Fibroblast of skin of left quadriceps (primary cell): Measurements from ENCODE around the gene RASSF7.

Experiments
- DNase-seq, 2 experiments: peaks; one replicate each; pipeline ENCODE4 v3.0.0-alpha.2; 2013; ENCODE audit warnings: low read depth in 2 of 2

RASSF7 gene

GRCh38 chr11:586376-587316, 25.9 kb downstream of the RASSF7 start:
- no peak for DNase-seq

- no peak for DNase-seq
Measured at GRCh38 chr11:587546-587945, 26.8 kb downstream of the RASSF7 start.

DNA sequence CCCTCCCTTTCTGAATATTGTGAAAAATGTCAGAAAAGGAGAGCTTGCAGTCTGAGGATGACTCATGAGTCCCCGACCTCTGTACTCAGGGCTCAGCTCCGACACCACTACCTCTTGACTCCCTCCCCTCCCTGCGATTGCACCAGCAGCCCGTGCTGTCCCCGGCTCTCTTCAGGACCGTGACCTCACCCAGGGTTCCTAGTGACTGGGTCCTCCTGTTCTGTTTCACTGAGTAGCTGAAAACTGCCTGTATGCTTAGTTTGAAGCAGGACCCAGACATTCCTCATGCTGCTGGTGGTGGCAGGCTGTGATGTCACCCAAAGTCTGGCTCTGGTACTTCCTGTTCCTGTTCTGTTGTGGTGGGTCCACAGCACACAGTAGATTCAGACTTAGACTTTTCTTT, 27.2 kb downstream of the RASSF7 start:
- DNase-seq = no peak

- no peak for DNase-seq
Measured at GRCh38 chr11:589798-590197, 29.0 kb downstream of the RASSF7 start.

DNA sequence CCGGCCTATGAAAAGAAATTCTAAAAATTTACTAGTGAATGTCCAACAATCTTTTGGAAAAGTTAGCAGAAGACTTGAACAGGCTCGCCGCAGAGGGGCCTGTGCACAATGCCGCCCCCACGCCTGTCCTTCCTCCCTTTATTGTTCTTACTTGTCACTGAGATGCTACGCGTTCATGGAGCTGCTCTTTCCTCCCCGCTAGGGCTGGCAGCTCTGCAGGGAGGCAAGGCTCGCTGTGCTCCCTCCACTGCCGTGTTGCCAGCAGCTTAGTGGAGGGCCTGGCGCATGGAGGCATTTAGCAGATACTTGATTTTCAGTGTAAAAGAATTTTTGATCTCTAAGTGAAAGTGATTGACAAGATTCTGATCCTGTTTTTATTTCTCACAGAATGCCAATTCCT, 30.2 kb downstream of the RASSF7 start:
- no peak for DNase-seq

DNA sequence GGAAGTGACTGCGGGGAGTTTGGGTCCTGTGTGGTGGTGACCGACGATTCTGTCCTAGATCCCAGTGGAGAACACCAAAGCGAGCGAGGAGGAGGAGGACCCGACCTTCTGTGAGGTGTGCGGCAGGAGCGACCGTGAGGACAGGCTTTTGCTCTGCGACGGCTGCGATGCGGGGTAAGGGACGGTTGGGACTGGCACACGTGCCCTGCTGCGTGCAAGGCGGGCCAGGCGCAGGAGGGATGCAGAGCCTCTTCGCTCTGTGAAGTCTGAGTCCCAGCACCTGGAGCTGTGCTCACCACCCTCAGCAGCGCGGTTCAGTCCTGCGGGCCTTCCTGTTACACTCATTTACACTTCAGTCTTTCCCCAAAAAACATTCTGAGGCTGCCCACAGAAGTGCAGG, 31.7 kb downstream of the RASSF7 start:
- no peak for DNase-seq

GRCh38 chr11:592918-593317, 32.1 kb downstream of the RASSF7 start:
- DNase-seq = no peak

- no peak for DNase-seq
Measured at GRCh38 chr11:593347-593746, 32.6 kb downstream of the RASSF7 start.

GRCh38 chr11:595400-595799, 34.6 kb downstream of the RASSF7 start:
- DNase-seq = no peak

GRCh38 chr11:596374-596773, 35.6 kb downstream of the RASSF7 start:
- DNase-seq = no peak

- no peak for DNase-seq
Measured at GRCh38 chr11:597166-597725, 36.5 kb downstream of the RASSF7 start.

DNA sequence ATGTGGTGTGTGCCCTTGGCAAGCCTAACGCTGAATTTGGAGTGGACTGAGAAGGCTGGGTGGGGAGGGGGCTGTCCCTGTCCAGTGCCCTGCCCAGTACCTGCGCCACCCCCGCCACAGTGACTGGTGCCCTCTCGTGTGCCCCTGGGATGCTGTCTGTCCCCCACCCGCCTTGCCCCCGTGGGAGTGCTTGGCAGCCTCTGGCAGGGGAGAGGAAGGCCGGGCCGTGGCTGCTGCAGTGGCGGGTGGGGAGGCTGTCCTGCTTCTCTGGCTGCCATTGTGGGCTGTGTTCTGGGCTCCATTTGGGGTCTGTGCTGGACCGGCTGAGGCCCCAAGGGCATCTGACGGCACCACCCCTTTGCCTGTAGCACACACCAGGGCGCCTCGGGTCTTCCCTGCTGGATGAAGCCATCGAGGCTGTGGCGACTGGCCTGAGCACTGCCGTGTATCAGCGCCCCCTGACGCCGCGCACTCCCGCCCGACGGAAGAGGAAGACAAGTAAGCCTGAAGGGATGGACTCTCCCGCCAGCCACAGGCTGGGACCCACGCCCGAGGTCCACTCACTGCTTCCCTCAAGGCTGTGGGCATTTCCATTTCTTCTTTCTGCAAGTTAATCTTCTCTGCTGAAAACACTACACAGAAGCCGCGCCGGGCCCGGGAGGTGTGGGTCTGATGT, 37.4 kb downstream of the RASSF7 start:
- no peak for DNase-seq

DNA sequence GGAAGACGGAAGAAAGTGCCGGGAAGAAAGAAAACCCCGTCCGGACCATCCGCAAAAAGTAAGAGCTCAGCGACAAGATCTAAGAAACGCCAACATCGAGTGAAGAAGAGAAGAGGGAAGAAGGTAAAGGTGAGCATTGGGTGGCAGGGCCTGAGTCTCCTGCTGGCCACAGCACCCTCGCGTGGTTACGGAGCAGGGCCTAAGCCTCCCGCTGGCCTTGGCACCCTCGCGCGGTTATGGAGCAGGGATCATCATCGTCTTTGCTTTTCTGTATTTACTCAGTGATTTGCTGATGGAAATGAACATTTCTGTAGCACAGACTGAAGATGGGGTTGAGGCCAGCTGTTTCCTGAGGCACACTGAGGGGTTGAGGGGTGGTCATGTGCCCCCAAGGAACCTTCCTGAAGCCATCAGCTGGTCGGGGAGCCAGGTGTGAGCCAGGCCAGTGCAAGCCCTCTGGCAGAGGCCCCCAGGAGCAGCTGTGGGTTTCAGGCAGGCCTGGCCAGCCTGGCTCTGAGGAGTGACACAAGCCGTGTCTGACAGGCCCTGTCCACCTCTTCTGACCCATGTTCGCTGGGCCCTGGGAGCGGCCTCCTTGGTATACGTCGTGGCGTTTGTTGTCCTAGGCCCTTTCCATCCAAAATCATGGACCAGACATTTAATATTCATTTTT, 40.9 kb downstream of the RASSF7 start:
- DNase-seq = no peak

- DNase-seq = no peak
Measured at GRCh38 chr11:603154-603553, 42.4 kb downstream of the RASSF7 start.

DNA sequence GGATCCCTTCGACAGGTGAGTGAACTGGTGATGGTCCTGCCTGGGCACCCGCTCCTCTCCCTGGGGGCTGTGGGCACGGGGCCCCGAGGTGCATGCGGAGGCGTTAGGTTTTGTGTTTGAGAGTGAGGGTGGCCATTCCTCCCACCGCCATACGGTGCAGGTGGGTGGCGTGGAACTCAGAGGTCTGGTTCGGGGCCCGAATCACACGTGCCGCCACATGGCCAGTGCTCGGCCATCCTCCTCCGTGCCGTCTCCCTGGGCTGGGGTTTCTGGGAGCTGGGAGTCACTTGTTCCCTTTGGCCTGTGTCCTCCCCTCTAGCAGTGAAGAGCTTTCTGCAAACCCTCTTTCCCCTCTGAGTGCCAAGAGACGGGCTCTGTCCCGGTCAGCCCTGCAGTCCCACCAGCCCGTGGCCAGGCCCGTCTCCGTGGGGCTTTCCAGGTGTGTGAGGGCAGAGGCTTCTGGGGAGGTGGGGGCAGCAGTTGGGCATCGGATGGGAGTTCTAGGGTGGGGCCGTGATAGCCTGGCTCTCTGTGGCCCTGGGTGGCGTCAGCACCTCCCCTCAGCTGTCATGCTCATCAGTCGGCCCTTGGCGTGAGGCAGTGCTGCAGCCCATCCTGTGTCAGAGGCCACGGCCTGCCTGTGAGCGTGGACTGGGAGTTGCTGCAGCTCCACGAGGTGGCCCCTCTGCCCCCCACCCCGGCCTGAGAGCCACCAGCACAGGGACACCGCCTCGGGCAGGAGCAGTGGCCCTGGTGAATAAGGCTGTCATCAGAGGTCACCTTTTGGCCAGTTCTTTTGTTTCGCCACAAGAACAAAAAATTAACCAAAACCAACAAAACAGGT, 44.7 kb downstream of the RASSF7 start:
- DNase-seq = no peak

- no peak for DNase-seq
Measured at GRCh38 chr11:606245-606644, 45.5 kb downstream of the RASSF7 start.

DNA sequence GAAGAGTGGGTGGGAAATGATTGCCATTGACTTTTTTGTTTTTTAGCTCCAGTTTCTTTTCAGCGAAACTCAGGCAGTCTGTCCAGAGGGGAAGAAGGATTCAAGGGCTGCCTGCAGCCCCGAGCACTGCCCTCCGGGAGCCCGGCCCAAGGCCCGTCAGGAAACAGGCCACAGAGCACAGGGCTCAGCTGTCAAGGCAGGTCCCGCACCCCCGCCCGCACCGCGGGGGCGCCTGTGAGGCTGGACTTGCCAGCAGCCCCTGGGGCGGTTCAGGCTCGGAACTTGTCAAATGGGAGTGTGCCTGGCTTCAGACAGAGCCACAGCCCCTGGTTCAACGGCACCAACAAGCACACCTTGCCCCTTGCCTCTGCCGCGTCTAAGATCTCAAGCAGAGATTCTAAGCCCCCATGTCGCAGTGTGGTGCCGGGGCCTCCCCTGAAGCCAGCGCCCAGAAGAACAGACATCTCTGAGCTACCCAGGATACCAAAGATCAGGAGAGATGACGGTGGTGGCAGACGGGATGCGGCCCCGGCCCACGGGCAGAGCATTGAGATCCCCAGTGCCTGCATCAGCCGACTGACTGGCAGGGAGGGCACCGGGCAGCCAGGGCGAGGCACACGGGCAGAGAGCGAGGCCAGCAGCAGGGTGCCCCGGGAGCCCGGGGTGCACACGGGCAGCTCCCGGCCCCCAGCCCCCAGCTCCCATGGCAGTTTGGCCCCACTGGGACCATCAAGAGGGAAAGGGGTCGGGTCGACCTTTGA, 46.4 kb downstream of the RASSF7 start:
- DNase-seq = no peak

DNA sequence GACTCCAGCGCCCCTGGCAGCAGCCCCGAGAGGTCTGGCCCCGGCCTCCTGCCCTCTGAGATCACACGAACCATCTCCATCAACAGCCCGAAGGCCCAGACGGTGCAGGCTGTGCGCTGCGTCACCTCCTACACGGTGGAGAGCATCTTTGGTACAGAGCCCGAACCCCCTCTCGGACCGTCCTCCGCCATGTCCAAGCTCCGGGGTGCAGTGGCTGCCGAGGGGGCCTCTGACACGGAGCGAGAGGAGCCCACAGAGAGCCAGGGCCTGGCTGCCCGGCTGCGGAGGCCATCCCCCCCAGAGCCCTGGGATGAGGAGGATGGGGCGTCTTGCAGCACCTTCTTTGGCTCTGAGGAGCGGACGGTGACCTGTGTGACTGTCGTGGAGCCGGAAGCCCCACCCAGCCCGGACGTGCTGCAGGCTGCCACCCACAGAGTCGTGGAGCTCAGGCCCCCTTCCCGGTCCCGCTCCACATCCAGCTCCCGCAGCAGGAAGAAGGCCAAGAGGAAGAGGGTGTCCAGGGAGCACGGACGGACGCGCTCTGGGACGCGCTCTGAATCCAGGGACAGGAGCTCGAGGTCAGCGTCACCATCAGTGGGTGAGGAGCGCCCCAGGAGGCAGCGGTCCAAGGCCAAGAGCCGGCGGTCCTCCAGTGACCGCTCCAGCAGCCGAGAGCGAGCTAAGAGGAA, 47.3 kb downstream of the RASSF7 start:
- DNase-seq = no peak

GRCh38 chr11:608791-609251, 48.1 kb downstream of the RASSF7 start:
- DNase-seq = no peak

DNA sequence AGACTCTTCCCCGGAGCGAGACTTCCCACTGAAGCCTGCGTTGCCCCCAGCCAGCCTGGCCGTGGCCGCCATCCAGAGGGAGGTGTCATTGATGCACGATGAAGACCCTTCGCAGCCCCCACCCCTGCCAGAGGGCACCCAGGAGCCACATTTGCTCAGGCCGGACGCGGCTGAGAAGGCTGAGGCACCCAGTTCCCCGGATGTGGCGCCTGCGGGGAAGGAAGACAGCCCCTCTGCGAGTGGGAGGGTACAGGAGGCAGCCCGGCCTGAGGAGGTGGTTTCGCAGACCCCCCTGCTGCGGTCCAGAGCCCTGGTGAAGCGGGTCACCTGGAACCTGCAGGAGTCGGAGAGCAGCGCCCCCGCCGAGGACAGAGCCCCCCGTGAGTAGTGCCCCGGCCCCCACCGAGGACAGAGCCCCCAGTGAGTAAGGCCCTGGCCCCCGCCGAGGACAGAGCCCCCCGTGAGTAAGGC, 48.6 kb downstream of the RASSF7 start:
- no peak for DNase-seq
